ENCODE data around the gene LRP11. TPM values are rescaled to one million over a fixed set of nuclear protein-coding genes. Genes with fewer than 3 reads are reported as not detected.
"Not testable (repeated sequence)": the region's sequence is repeated elsewhere in the genome, so short reads cannot be mapped to it uniquely, and the experiment has no call there.

The LRP11 gene
- polyA plus RNA-seq, 2 of the 4 experiments (the other 2 are of a cell fraction) = 48.9 to 57.7 TPM

- CTCF ChIA-PET = interaction anchor here (6.4 kb wide), 1 partner anchor 13 kb away, joined by 45 read pairs; no protein-coding TSS in a partner anchor
- FAIRE-seq = no peak
- peak overlapping the region; percentile 31 to 91; a peak in 4 of 6 replicates for H3K27ac ChIP-seq
- ATAC-seq = no peak
- no peak overlapping the region for H3K4me3 ChIP-seq
- no peaks in the 10 kb centered on the region for H3K9me3 ChIP-seq
- 90% methylated on average over 12 of the region's 12 CpGs for WGBS (ENCODE audit: missing lambda C conversion rate)
- peak overlapping the region; percentile 53 for H3K4me2 ChIP-seq
- H3K4me1 ChIP-seq = peaks cover 82% of the 10 kb centered on the region
- DNase-seq (ENCODE audit: low read depth in 1 of 2, low spot score in 1 of 2) = no peak
- POLR2A ChIA-PET = no interaction called here
- TF ChIP-seq NFE2L2 (conservative IDR thresholded peaks at IDR 0.05; ENCODE audit: low read length) (no peak), E2F6 (IDR thresholded peaks at IDR 0.05; ENCODE audit: borderline replicate concordance, low read depth) (no peak), MAZ (IDR thresholded peaks at IDR 0.05; ENCODE audit: borderline replicate concordance, low read depth, low read length) (no peak), GATA3 (IDR thresholded peaks at IDR 0.05; ENCODE audit: borderline replicate concordance) (no peak), RCOR1 (IDR thresholded peaks at IDR 0.05; ENCODE audit: low read depth, low read length) (no peak), NR3C1 (IDR thresholded peaks at IDR 0.05) (no peak), CBX2 (IDR thresholded peaks at IDR 0.05; ENCODE audit: borderline replicate concordance, low read depth) (no peak), BCL3 (IDR thresholded peaks at IDR 0.05) (no peak), EHF (CRISPR knock-in tag; IDR thresholded peaks at IDR 0.05) (no peak), MYC (IDR thresholded peaks at IDR 0.05; ENCODE audit: borderline replicate concordance, low read length) (no peak), PBX3 (IDR thresholded peaks at IDR 0.05) (no peak), EHMT2 (IDR thresholded peaks at IDR 0.05; ENCODE audit: low read depth) (no peak)
Measured at GRCh38 chr6:149852881-149853280, 11.3 kb downstream of the LRP11 start.

GRCh38 chr6:149852180-149852579, 12.0 kb downstream of the LRP11 start:
- H3K27ac ChIP-seq = peak overlapping the region; percentile 31 to 91; a peak in 4 of 6 replicates
- DNase-seq (ENCODE audit: low read depth in 1 of 2, low spot score in 1 of 2) = no peak
- ATAC-seq = no peak
- H3K9me3 ChIP-seq = no peaks in the 10 kb centered on the region
- H3K4me3 ChIP-seq = no peak overlapping the region
- peak overlapping the region; percentile 53 for H3K4me2 ChIP-seq
- no peak for FAIRE-seq
- 25% methylated on average over 5 of the region's 6 CpGs for WGBS (ENCODE audit: missing lambda C conversion rate)
- H3K4me1 ChIP-seq = peaks cover 81% of the 10 kb centered on the region
- ChIA-PET POLR2A (no interaction called here), CTCF (interaction anchor here (6.4 kb wide), 1 partner anchor 12 kb away, joined by 45 read pairs; no protein-coding TSS in a partner anchor)
- TF ChIP-seq MAX (IDR thresholded peaks at IDR 0.05) = peak; percentile 30; the same call in 1 of the 2 replicates
- no peak for TF ChIP-seq NR3C1 (IDR thresholded peaks at IDR 0.05)

GRCh38 chr6:149851461-149852110, 12.6 kb downstream of the LRP11 start:
- no peak for FAIRE-seq
- H3K9me3 ChIP-seq = no peaks in the 10 kb centered on the region
- DNase-seq (ENCODE audit: low read depth in 1 of 2, low spot score in 1 of 2) = no peak
- peak overlapping the region in 1 of 2 experiments; percentile 91; a peak in 3 of 6 replicates for H3K27ac ChIP-seq
- TF ChIP-seq ELK1 (IDR thresholded peaks at IDR 0.05; ENCODE audit: low read depth, low read length) (no peak), CBX8 (IDR thresholded peaks at IDR 0.05) (no peak), CEBPB (IDR thresholded peaks at IDR 0.05) (no peak), NPAS2 (CRISPR knock-in tag; IDR thresholded peaks at IDR 0.05; ENCODE audit: borderline replicate concordance) (no peak), EHF (CRISPR knock-in tag; IDR thresholded peaks at IDR 0.05) (no peak), HOXB5 (CRISPR knock-in tag; IDR thresholded peaks at IDR 0.05) (no peak)
- H3K4me3 ChIP-seq = no peak overlapping the region
- WGBS (ENCODE audit: missing lambda C conversion rate) = 89% methylated on average over 5 of the region's 5 CpGs
- ChIA-PET POLR2A (no interaction called here), CTCF (interaction anchor here (0.9 to 6.4 kb wide), 3 partner anchors 12 to 108 kb away, joined by 3 to 45 read pairs (median 6); partner anchors contain the start of gene LRP11)
- peaks cover 81% of the 10 kb centered on the region for H3K4me1 ChIP-seq
- H3K4me2 ChIP-seq = peak overlapping the region; percentile 53; the same call in 2 of the 3 replicates
- ATAC-seq = no peak

- WGBS (ENCODE audit: missing lambda C conversion rate) = 85% methylated on average over 4 of the region's 4 CpGs
- not testable (repeated sequence) for H3K4me3 ChIP-seq; DNase-seq (ENCODE audit: low read depth in 1 of 2, low spot score in 1 of 2); FAIRE-seq; H3K9me3 ChIP-seq; ATAC-seq
- peaks cover 88% of the 10 kb centered on the region for H3K4me1 ChIP-seq
- CTCF ChIA-PET = interaction anchor here (0.9 to 4.4 kb wide), 3 partner anchors 13 to 20 kb away, joined by 3 to 33 read pairs (median 4); no protein-coding TSS in a partner anchor
- peak overlapping the region; percentile 65 to 88 for H3K27ac ChIP-seq
- POLR2A ChIA-PET = interaction anchor here (1.3 kb wide), 1 partner anchor 15 kb away, joined by 8 read pairs; no protein-coding TSS in a partner anchor
- H3K4me2 ChIP-seq = peak overlapping the region; percentile 84
Measured at GRCh38 chr6:149848343-149848742, 15.8 kb downstream of the LRP11 start.

All from A549 (cell line).